HL-60 (cell line): ENCODE measurements around the gene OR1L6.

ENCODE experiments used
- CTCF ChIP-seq: IDR thresholded peaks from one replicate; pipeline ENCODE4 v1.5.1; 2011; ENCODE audit warnings: low read length, control low read depth, inconsistent platforms; ENCODE audit not compliant: insufficient read depth
- POLR2AphosphoS5 ChIP-seq: IDR thresholded peaks from 2 replicates; pipeline ENCODE4 v1.6.1; 2012; ENCODE audit warnings: low read depth

DNA sequence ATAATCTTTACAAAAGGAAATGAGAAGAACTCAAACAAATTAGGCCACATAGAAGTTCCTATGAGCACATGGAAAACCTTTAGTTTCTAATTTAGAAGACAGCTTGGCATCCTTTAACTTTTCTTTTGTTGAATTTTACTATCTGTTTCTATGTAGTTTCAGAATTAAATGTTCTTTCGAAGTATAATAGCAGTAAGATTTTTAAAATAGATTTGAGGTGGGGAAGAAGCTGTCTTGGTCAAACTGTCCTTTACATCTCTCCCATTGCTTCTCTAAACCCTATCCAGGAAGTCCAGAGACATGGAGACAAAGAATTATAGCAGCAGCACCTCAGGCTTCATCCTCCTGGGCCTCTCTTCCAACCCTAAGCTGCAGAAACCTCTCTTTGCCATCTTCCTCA is 18.4 kb upstream of the OR1L6 start, which contains the start of gene OR1L4:
- TF ChIP-seq CTCF (no peak), POLR2AphosphoS5 (no peak)
